ENCODE measurements around the gene ADAMTS13.

The ADAMTS13 gene

DNA sequence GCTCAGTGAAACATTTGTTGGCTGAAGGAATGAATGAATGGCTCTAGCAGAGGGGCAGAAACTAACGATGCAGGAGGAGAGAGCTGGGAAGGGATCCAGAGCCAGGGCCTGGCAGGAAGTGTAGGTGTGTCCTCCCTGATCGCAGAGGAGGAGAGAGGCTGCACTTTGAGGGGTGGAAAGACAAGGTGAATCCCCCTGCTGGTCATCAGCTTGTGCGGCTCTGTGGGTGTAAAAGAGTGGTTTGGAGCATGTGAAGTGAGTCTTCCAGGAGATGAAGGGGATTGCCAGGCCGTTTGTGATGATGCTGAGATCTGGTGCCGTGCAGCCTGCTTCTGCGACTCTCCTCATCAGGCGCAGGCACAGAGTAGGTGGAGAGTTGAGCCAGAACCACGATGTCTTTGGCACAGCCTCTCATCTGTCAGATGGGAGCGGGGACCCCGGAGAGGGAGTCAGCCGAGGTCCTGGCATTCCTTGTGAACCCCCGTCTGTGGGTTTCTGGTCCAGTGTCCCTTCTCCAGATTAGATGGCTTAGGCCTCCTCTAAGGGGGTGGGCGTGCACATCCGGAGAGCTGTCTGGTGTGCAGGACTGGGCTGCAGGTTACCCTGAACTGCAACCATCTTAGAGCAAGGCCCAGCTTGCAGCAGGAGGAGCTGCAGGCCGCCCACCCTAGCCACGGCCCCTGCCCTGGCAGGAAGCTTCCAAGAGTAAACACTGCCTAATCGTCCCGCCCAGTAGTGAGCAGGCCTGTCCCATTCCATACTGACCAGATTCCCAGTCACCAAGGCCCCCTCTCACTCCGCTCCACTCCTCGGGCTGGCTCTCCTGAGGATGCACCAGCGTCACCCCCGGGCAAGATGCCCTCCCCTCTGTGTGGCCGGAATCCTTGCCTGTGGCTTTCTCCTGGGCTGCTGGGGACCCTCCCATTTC is at the start of gene ADAMTS13:
TSS of gene ADAMTS13 (plus strand) at position 753 of the 928 bp plus-strand sequence. CDS start at position 830, 77 bp downstream.
- TF ChIP-seq, protein P1, sequence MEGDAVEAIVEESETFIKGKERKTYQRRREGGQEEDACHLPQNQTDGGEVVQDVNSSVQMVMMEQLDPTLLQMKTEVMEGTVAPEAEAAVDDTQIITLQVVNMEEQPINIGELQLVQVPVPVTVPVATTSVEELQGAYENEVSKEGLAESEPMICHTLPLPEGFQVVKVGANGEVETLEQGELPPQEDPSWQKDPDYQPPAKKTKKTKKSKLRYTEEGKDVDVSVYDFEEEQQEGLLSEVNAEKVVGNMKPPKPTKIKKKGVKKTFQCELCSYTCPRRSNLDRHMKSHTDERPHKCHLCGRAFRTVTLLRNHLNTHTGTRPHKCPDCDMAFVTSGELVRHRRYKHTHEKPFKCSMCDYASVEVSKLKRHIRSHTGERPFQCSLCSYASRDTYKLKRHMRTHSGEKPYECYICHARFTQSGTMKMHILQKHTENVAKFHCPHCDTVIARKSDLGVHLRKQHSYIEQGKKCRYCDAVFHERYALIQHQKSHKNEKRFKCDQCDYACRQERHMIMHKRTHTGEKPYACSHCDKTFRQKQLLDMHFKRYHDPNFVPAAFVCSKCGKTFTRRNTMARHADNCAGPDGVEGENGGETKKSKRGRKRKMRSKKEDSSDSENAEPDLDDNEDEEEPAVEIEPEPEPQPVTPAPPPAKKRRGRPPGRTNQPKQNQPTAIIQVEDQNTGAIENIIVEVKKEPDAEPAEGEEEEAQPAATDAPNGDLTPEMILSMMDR (IDR thresholded peaks at IDR 0.05): no peak

DNA sequence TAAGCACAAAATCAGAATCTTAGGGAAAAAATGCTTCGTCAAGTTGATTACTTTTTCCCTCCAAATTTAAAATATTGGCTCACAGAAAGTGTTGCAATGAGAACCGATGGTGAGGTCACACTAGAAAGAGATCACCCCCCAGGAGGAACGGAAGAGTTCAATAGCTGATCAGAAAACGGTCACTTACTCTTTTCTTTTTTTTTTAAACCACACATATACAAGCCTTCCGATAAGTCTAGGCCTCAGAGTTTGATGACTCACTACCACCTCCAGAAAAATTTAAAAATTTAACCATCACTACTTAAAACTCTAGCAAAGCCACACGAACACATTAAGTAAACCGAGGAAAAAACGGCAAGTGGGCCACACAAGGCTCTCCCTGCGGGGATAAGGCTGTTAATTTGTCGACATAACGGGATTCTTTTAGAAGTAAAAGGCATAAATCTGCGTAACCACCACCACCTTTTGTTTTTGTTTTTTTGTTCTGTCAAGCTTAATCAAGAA is 47.5 kb upstream of the ADAMTS13 start:
- TF ChIP-seq, protein P1 (IDR thresholded peaks at IDR 0.05): no peak

DNA sequence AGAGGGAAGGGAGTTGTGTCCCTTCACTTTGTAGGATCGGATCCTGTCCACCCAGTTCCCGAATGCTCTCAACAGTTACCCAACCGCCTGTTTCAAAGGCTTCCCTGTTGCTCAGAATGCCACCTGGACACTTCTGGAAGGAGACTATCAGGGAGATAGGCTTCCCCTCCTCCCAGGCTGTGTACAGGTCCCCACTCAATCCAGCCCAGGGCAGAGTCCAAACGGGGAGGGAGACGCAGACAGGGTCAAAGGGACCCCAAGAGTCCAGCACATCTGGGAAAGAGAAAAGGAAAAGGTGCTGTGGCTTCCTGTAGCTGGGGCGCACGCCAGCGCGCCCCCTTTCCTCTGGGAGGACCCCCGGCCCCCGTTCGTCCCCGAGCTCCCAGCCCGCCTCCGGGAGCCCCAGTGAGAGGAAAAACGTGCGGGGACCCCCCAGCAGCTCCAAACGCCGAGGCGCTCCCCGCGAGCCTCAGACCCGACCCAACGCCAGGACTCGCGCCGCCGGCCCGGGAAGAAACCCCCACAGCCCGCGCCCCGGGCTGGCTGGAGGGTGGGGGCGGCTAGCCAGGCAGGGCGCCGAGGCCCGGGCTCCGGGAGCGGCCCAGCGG is 46.9 kb upstream of the ADAMTS13 start:
- TF ChIP-seq, protein P1 (IDR thresholded peaks at IDR 0.05): 0 out of 2 replicates have a peak, but pooled peaks have one; percentile 11

DNA sequence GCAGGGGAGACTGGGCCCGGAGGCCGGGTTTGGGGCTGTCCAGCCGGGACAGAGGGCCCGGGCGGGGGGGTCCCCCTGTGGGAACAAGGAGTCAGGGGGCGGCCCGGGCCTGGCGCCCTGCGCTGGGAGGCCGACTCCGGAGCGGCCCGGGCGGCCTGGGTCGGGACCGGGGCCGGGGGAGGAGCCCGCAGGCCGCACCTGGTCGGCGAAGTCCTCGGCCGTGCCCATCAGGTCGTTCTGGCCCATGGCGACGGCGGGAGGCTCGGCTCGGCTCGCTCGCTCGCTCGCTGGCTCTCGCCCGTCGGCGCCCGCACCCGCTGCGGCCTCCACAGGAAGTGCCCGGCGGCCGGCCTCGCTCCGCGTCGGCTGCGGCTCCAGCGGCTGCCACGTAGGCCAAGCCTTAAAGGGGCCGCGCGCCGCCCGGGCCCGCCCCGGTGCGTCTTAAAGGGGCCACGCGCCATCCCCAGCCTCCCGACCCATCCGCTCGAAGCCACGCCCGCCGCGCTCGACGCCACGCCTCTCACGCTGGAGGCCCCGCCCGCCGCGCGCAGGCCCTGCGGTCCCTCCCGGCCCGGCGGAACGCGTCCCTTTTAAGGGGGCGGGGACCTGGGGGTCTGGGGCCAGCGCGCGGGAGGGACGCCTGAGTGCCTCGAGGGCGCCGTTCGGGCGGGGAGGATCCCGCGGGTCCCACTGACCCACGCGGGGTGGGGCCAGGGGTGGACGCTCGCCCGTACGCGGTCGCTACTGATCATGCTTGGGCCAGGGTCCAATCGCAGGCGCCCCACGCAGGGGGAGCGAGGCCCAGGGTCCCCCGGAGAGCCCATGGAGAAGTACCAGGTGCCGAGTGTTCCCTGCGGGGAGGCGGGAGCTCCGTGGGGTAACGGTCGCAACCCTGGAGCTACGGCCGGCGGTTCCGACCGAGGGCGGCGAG is 46.2 kb upstream of the ADAMTS13 start, which contains the start of the genes STKLD1 and SURF4:
TSS of gene STKLD1 (plus strand) at position 643 of the 931 bp plus-strand sequence. CDS start at position 751, 108 bp downstream.
TSS of gene SURF4 (minus strand) at position 337 of the 931 bp plus-strand sequence. CDS start at position 246, 91 bp downstream.
- TF ChIP-seq, protein P1 (IDR thresholded peaks at IDR 0.05): no peak

DNA sequence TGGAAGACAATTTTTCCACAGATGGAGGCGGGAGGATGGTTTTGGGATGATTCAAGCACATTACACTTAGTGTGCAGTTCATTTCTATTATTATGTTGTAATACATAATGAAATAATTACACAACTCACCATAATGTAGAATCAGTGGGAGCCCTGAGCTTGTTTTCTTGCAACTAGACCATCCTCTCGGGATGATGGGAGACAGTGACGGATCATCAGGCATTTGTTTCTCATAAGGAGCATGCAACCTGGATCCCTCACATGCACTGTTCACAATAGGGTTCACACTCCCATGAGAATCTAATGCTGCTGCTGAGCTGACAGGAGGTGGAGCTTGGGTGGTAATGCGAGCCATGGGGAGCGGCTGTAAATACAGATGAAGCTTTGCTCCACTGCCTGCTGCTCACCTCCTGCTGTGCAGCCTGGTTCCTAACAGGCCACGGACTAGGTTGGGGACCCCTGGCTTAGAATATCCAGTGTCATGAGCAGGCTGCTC is 44.4 kb upstream of the ADAMTS13 start:
- TF ChIP-seq, protein P1 (IDR thresholded peaks at IDR 0.05): no peak

DNA sequence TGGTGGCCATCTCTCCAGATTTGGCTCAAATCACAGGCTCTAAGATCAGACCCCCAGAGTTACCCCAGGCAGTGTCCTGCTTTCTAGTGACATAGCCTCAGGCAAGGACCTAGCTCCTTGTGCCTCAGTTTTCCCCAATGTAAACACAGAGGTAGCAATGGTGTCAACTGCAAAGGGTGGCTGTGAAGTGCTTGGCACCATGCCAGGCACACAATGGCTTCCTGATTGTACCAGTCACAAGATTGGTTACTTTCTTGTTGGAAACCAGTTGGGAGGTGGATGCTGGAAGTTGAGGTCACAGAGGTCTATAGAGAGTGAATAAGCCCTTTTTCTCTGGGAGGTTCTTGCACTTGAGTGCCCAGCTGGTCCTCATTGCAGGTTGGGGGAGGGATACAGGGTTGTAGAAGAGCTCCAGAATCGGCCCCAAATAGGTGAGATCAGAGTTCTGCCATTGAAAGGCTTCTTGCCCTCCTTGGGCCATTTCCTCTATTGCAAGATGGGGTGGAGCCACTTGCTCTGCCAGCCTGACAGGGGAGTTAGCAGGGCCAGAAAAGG is 43.7 kb upstream of the ADAMTS13 start:
- TF ChIP-seq, protein P1 (IDR thresholded peaks at IDR 0.05): no peak

Data from LNCAP (cell line).